ENCODE measurements around the gene ZC3H12D.

DNA sequence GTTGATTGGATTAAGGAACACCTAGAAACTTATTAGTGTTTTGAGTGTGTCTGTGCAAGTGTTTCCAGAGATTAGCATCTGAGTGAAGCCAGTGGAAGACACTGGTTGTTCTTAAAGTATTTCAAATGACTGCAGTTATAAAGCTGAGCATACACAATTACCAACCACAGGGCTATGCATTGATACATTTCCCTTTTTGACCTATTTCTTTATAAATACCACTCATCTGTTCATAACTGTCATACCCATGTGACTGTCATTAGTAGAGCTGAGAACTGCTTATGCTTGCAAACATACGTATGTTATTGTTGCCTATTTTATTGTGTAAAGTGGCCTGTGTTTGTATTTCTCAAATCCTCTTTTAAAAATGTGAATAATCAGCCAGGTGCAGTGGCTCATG is 15.3 kb upstream of the ZC3H12D start:
- TF ChIP-seq HOXA7 (CRISPR knock-in tag; IDR thresholded peaks at IDR 0.05; ENCODE audit: borderline replicate concordance) (no peak), SCRT1 (tag by site-specific recombination; IDR thresholded peaks at IDR 0.05; ENCODE audit: borderline replicate concordance) (no peak), ZNF558 (tag by site-specific recombination; IDR thresholded peaks at IDR 0.05) (no peak), ZNF274 (IDR thresholded peaks at IDR 0.05; ENCODE audit: low read length) (no peak), ZNF274 (tag by site-specific recombination; IDR thresholded peaks at IDR 0.05; ENCODE audit: borderline replicate concordance) (no peak), MYNN (tag by site-specific recombination; IDR thresholded peaks at IDR 0.05; ENCODE audit: borderline replicate concordance) (no peak), ZNF76 (tag by site-specific recombination; IDR thresholded peaks at IDR 0.05; ENCODE audit: borderline replicate concordance, low read depth) (no peak)
- TF ChIP-seq, protein P1, sequence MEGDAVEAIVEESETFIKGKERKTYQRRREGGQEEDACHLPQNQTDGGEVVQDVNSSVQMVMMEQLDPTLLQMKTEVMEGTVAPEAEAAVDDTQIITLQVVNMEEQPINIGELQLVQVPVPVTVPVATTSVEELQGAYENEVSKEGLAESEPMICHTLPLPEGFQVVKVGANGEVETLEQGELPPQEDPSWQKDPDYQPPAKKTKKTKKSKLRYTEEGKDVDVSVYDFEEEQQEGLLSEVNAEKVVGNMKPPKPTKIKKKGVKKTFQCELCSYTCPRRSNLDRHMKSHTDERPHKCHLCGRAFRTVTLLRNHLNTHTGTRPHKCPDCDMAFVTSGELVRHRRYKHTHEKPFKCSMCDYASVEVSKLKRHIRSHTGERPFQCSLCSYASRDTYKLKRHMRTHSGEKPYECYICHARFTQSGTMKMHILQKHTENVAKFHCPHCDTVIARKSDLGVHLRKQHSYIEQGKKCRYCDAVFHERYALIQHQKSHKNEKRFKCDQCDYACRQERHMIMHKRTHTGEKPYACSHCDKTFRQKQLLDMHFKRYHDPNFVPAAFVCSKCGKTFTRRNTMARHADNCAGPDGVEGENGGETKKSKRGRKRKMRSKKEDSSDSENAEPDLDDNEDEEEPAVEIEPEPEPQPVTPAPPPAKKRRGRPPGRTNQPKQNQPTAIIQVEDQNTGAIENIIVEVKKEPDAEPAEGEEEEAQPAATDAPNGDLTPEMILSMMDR (tag by site-specific recombination; IDR thresholded peaks at IDR 0.05), result no peak

Measured in HEK293 (cell line).